Measurements from ENCODE around the gene EIF4E3. TPM values are rescaled to one million over a fixed set of nuclear protein-coding genes. Genes with fewer than 3 reads are reported as not detected.

The EIF4E3 gene
- polyA plus RNA-seq, 1 donor (not counting 4 experiments of a cell fraction or from before 2014, with no cell fraction given): 2.2 TPM

DNA sequence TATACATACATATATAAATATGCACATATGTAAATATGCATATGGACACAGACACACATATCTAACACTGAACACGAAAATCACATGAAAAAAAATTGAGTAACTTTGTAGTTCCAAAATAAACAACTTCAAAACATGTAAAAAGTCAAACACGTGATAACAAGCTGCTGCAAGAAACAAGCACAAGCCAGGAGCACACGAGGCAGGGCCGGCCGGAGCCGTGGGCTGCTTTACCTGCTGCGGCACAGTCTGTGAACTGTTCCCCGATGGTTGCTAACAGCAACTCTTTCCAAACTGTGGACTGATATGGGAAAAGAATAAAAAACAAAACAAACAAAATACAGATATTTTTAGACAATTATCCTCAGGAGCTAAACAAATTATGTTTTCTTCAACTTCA, 31.6 kb downstream of the EIF4E3 start:
- no peaks in the 10 kb centered on the region for H3K9me3 ChIP-seq (ENCODE audit: control insufficient read depth, low read depth, low read length)
- TF ChIP-seq EZH2 (IDR thresholded peaks at IDR 0.05; ENCODE audit: low read length): no peak
- TF ChIP-seq, protein P1, sequence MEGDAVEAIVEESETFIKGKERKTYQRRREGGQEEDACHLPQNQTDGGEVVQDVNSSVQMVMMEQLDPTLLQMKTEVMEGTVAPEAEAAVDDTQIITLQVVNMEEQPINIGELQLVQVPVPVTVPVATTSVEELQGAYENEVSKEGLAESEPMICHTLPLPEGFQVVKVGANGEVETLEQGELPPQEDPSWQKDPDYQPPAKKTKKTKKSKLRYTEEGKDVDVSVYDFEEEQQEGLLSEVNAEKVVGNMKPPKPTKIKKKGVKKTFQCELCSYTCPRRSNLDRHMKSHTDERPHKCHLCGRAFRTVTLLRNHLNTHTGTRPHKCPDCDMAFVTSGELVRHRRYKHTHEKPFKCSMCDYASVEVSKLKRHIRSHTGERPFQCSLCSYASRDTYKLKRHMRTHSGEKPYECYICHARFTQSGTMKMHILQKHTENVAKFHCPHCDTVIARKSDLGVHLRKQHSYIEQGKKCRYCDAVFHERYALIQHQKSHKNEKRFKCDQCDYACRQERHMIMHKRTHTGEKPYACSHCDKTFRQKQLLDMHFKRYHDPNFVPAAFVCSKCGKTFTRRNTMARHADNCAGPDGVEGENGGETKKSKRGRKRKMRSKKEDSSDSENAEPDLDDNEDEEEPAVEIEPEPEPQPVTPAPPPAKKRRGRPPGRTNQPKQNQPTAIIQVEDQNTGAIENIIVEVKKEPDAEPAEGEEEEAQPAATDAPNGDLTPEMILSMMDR (optimal IDR thresholded peaks at IDR 0.05 in 1 of 3, IDR thresholded peaks at IDR 0.05 in 1 of 3, conservative IDR thresholded peaks at IDR 0.05 in 1 of 3; ENCODE audit: extremely low read depth in 1 of 3, insufficient read depth in 2 of 3, low read length in 3 of 3): no peak
- H3K4me2 ChIP-seq (ENCODE audit: control insufficient read depth, extremely low read depth, insufficient read depth, low read depth, low read length): no peak overlapping the region
- H2AFZ ChIP-seq (ENCODE audit: control insufficient read depth, low read length): peak overlapping the region; percentile 18
- no peak overlapping the region for H3K27ac ChIP-seq (ENCODE audit: control insufficient read depth, insufficient read depth, low read length)
- H4K20me1 ChIP-seq (ENCODE audit: control insufficient read depth, extremely low read depth, insufficient read depth, low read length): no peaks in the 10 kb centered on the region
- H3K9me1 ChIP-seq (ENCODE audit: control insufficient read depth, extremely low read depth, insufficient read depth, low read length): no peaks in the 10 kb centered on the region
- no peak overlapping the region for H3K9ac ChIP-seq (ENCODE audit: control insufficient read depth, extremely low read depth, insufficient read depth, low read length)
- H3K36me3 ChIP-seq (ENCODE audit: control insufficient read depth in 2 of 2, extremely low read depth in 1 of 2, insufficient read depth in 2 of 2, low read length in 2 of 2): no peaks in the 10 kb centered on the region
- DNase-seq (ENCODE audit: low read depth, low spot score): no peak
- no peak for FAIRE-seq
- dilution Hi-C loops (cut with MboI; ENCODE audit: extremely low pct_ligation_motif_present, low sequenced_read_pairs): no loop called here
- no peaks in the 10 kb centered on the region for H3K27me3 ChIP-seq (ENCODE audit: control insufficient read depth, extremely low read depth, insufficient read depth, low read length)
- no peak overlapping the region for H3K4me3 ChIP-seq (ENCODE audit: control insufficient read depth in 2 of 3, extremely low read depth in 1 of 3, insufficient read depth in 2 of 3, low read depth in 1 of 3, low read length in 3 of 3)
- no peaks in the 10 kb centered on the region for H3K79me2 ChIP-seq (ENCODE audit: control insufficient read depth, insufficient read depth, low read length)
- H3K4me1 ChIP-seq (ENCODE audit: control insufficient read depth, extremely low read depth, insufficient read depth, low read length): peaks cover 28% of the 10 kb centered on the region

DNA sequence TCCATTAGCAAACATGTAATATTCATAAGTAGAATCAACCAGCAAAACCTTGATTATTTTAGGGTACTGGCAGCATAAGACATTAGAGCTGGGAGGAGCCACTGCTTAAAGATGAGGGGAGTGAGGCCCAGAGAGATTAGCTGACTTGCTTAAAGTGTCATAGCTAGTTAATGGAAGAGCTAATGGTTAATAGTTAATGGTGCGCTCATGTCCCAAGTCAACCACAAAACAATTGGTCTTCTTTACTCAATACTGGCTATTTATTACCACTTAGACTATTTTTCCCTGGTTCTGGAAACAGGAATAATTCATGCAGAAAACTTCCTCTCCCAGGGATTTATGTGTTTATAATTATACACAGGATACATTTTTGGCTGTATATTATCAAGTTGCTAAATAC, 33.1 kb downstream of the EIF4E3 start:
- Histone ChIP-seq H3K27ac (ENCODE audit: control insufficient read depth, insufficient read depth, low read length) (no peak overlapping the region), H3K9me3 (ENCODE audit: control insufficient read depth, low read depth, low read length) (no peaks in the 10 kb centered on the region), H3K27me3 (ENCODE audit: control insufficient read depth, extremely low read depth, insufficient read depth, low read length) (no peaks in the 10 kb centered on the region), H4K20me1 (ENCODE audit: control insufficient read depth, extremely low read depth, insufficient read depth, low read length) (no peaks in the 10 kb centered on the region), H2AFZ (ENCODE audit: control insufficient read depth, low read length) (no peak overlapping the region), H3K36me3 (ENCODE audit: control insufficient read depth in 2 of 2, extremely low read depth in 1 of 2, insufficient read depth in 2 of 2, low read length in 2 of 2) (no peaks in the 10 kb centered on the region), H3K9me1 (ENCODE audit: control insufficient read depth, extremely low read depth, insufficient read depth, low read length) (no peaks in the 10 kb centered on the region), H3K4me3 (ENCODE audit: control insufficient read depth in 2 of 3, extremely low read depth in 1 of 3, insufficient read depth in 2 of 3, low read depth in 1 of 3, low read length in 3 of 3) (no peak overlapping the region), H3K79me2 (ENCODE audit: control insufficient read depth, insufficient read depth, low read length) (no peaks in the 10 kb centered on the region), H3K9ac (ENCODE audit: control insufficient read depth, extremely low read depth, insufficient read depth, low read length) (no peak overlapping the region), H3K4me2 (ENCODE audit: control insufficient read depth, extremely low read depth, insufficient read depth, low read depth, low read length) (no peak overlapping the region), H3K4me1 (ENCODE audit: control insufficient read depth, extremely low read depth, insufficient read depth, low read length) (peaks cover 36% of the 10 kb centered on the region)
- no peak for TF ChIP-seq EZH2 (IDR thresholded peaks at IDR 0.05; ENCODE audit: low read length)
- TF ChIP-seq, protein P1 (optimal IDR thresholded peaks at IDR 0.05 in 1 of 3, IDR thresholded peaks at IDR 0.05 in 1 of 3, conservative IDR thresholded peaks at IDR 0.05 in 1 of 3; ENCODE audit: extremely low read depth in 1 of 3, insufficient read depth in 2 of 3, low read length in 3 of 3): no peak
- dilution Hi-C loops (cut with MboI; ENCODE audit: extremely low pct_ligation_motif_present, low sequenced_read_pairs): no loop called here
- FAIRE-seq (no peak), DNase-seq (ENCODE audit: low read depth, low spot score) (no peak)
